Measurements from ENCODE around the gene NRIP3.

GRCh38 chr11:8947230-8947943, 56.4 kb downstream of the NRIP3 start:
- no peak for TF ChIP-seq CTCF (IDR thresholded peaks at IDR 0.05; ENCODE audit: insufficient read depth, low read length)
- TF ChIP-seq POLR2AphosphoS5 (IDR thresholded peaks at IDR 0.05; ENCODE audit: low read depth): no peak
